Hematopoietic multipotent progenitor cell treated with erythropoietin and hydrocortisone succinate and interleukin-3 and kit ligand, for 6 days (in vitro differentiated cells): ENCODE measurements around the gene FHIT.

Experiments
- DNase-seq: peaks from one replicate; pipeline ENCODE4 v3.0.0-alpha.2; 2015

The FHIT gene

GRCh38 chr3:60810881-60811280, 440.4 kb downstream of the FHIT start:
- no peak for DNase-seq

- DNase-seq, result no peak
Measured at GRCh38 chr3:60809857-60810610, 441.2 kb downstream of the FHIT start.

GRCh38 chr3:60803216-60804173, 447.8 kb downstream of the FHIT start:
- no peak for DNase-seq

GRCh38 chr3:60801307-60801706, 449.9 kb downstream of the FHIT start:
- DNase-seq, result peak; percentile 12

- DNase-seq, result no peak
Measured at GRCh38 chr3:60798456-60798855, 452.8 kb downstream of the FHIT start.

GRCh38 chr3:60792249-60792852, 458.9 kb downstream of the FHIT start:
- DNase-seq, result no peak

- DNase-seq, result no peak
Measured at GRCh38 chr3:60788185-60788584, 463.1 kb downstream of the FHIT start.

- DNase-seq, result no peak
Measured at GRCh38 chr3:60781935-60782334, 469.3 kb downstream of the FHIT start.

- no peak for DNase-seq
Measured at GRCh38 chr3:60779637-60780036, 471.6 kb downstream of the FHIT start.

GRCh38 chr3:60775985-60776384, 475.3 kb downstream of the FHIT start:
- no peak for DNase-seq

- DNase-seq, result no peak
Measured at GRCh38 chr3:60774617-60775016, 476.6 kb downstream of the FHIT start.

GRCh38 chr3:60772584-60772983, 478.7 kb downstream of the FHIT start:
- no peak for DNase-seq

- no peak for DNase-seq
Measured at GRCh38 chr3:60771766-60772165, 479.5 kb downstream of the FHIT start.

GRCh38 chr3:60770532-60770931, 480.7 kb downstream of the FHIT start:
- DNase-seq, result no peak

- peak; percentile 59 for DNase-seq
Measured at GRCh38 chr3:60767536-60767935, 483.7 kb downstream of the FHIT start.

GRCh38 chr3:60765776-60766175, 485.5 kb downstream of the FHIT start:
- no peak for DNase-seq

GRCh38 chr3:60764870-60765269, 486.4 kb downstream of the FHIT start:
- DNase-seq, result peak; percentile 5

- peak; percentile 24 for DNase-seq
Measured at GRCh38 chr3:60760145-60760544, 491.1 kb downstream of the FHIT start.

- DNase-seq, result peak; percentile 57
Measured at GRCh38 chr3:60759439-60759838, 491.8 kb downstream of the FHIT start.

GRCh38 chr3:60758831-60759230, 492.4 kb downstream of the FHIT start:
- DNase-seq, result no peak

GRCh38 chr3:60758171-60758570, 493.1 kb downstream of the FHIT start:
- DNase-seq, result peak; percentile 51

GRCh38 chr3:60757724-60758123, 493.5 kb downstream of the FHIT start:
- DNase-seq, result no peak

- no peak for DNase-seq
Measured at GRCh38 chr3:60756241-60757030, 494.8 kb downstream of the FHIT start.
